Keratinocyte (primary cell): Measurements from ENCODE around the gene CCSAP. TPM values are rescaled to one million over a fixed set of nuclear protein-coding genes. Genes with fewer than 3 reads are reported as not detected.

Experiments
- DNase-seq: peaks from one replicate; pipeline ENCODE4 v3.0.0-alpha.2; 2011; ENCODE audit warnings: low read depth, missing footprints, low spot score
- FAIRE-seq: peaks from 2 replicates; lab custom pipeline; 2011; peaks lifted over from hg19 to GRCh38; lab: Jason Lieb, UNC
- H2AFZ ChIP-seq: 2 replicates; pipeline ENCODE4 v1.6.0; 2012; ENCODE audit warnings: low read length, control low read depth, inconsistent platforms; ENCODE audit not compliant: control insufficient read depth
- H3K27ac ChIP-seq: 2 replicates; pipeline ENCODE4 v1.5.1; 2011; ENCODE audit warnings: low read length; ENCODE audit not compliant: control insufficient read depth, insufficient read depth
- H3K27me3 ChIP-seq: 3 replicates; pipeline ENCODE4 v1.6.0; 2011; ENCODE audit warnings: low read length; ENCODE audit not compliant: control insufficient read depth, insufficient read depth; ENCODE audit errors: extremely low read depth
- H3K36me3 ChIP-seq, 2 experiments: 2 replicates in 1 of 2; 3 replicates in 1 of 2; pipeline ENCODE4 v1.5.1; 2011; ENCODE audit warnings: low read length in 2 of 2, mild to moderate bottlenecking in 1 of 2; ENCODE audit not compliant: control insufficient read depth in 2 of 2, insufficient read depth in 2 of 2; ENCODE audit errors: extremely low read depth in 1 of 2
- H3K4me1 ChIP-seq: 3 replicates; pipeline ENCODE4 v1.5.1; 2011; ENCODE audit warnings: low read length; ENCODE audit not compliant: control insufficient read depth, insufficient read depth; ENCODE audit errors: extremely low read depth
- H3K4me2 ChIP-seq: 3 replicates; pipeline ENCODE4 v1.6.0; 2011; ENCODE audit warnings: low read depth, low read length; ENCODE audit not compliant: control insufficient read depth, insufficient read depth; ENCODE audit errors: extremely low read depth
- H3K4me3 ChIP-seq, 3 experiments: fragments of 200-600 bp in 1 of 3; sonication (generic) in 1 of 3; 2 replicates in 2 of 3; 3 replicates in 1 of 3; pipeline ENCODE4 v1.5.1; 2011 to 2016; ENCODE audit warnings: low read length in 3 of 3, mild to moderate bottlenecking in 3 of 3, control low read depth in 2 of 3, inconsistent platforms in 1 of 3, low read depth in 1 of 3, mixed read lengths in 1 of 3, mixed run types in 1 of 3, moderate library complexity in 1 of 3; ENCODE audit not compliant: control insufficient read depth in 2 of 3, insufficient read depth in 2 of 3; ENCODE audit errors: extremely low read depth in 1 of 3
- H3K79me2 ChIP-seq: 2 replicates; pipeline ENCODE4 v1.6.0; 2012; ENCODE audit warnings: low read length; ENCODE audit not compliant: control insufficient read depth, insufficient read depth
- H3K9ac ChIP-seq: 3 replicates; pipeline ENCODE4 v1.6.0; 2011; ENCODE audit warnings: low read length; ENCODE audit not compliant: control insufficient read depth, insufficient read depth; ENCODE audit errors: extremely low read depth
- H3K9me1 ChIP-seq: 3 replicates; pipeline ENCODE4 v1.6.0; 2011; ENCODE audit warnings: low read length; ENCODE audit not compliant: control insufficient read depth, insufficient read depth; ENCODE audit errors: extremely low read depth
- H3K9me3 ChIP-seq: 2 replicates; pipeline ENCODE4 v1.5.1; 2012; ENCODE audit warnings: low read depth, low read length; ENCODE audit not compliant: control insufficient read depth
- H4K20me1 ChIP-seq: 3 replicates; pipeline ENCODE4 v1.6.0; 2011; ENCODE audit warnings: low read length; ENCODE audit not compliant: control insufficient read depth, insufficient read depth; ENCODE audit errors: extremely low read depth
- EZH2 ChIP-seq: IDR thresholded peaks from one replicate; pipeline ENCODE4 v1.6.1; 2012; ENCODE audit warnings: inconsistent platforms, mild to moderate bottlenecking, low read length, moderate library complexity
- dilution Hi-C: fragments of 300-500 bp; cut with MboI; formaldehyde crosslinking; loops from one replicate; pipeline ENCODE4 v1.7.0; 2020; ENCODE audit warnings: low sequenced_read_pairs; ENCODE audit not compliant: extremely low pct_ligation_motif_present
- polyA plus RNA-seq, 5 experiments: library from polyadenylated mRNA; depleted of rRNA in 3 of 5; stranded (reverse) in 3 of 5; stranded (forward) in 1 of 5; unstranded in 1 of 5; fragments of >200 nt; gene quantifications; 1 replicate in 1 of 5; 2 replicates in 3 of 5; 3 replicates in 1 of 5; pipeline versions ENCODE4 v1.2.1 to v1.2.3, GENCODE V29; 2011 to 2012; ENCODE audit warnings: missing spikeins in 2 of 5, low read depth in 1 of 5, low replicate concordance in 1 of 5
- TF ChIP-seq, protein P1 (sequence below), 3 experiments: IDR thresholded peaks in 1 of 3; conservative IDR thresholded peaks in 1 of 3; optimal IDR thresholded peaks in 1 of 3; 2 replicates in 2 of 3; 3 replicates in 1 of 3; pipeline versions ENCODE3 to v1.5.1; 2011; ENCODE audit warnings: low read length in 3 of 3, mild to moderate bottlenecking in 3 of 3, moderate library complexity in 2 of 3, control low read depth in 1 of 3, inconsistent platforms in 1 of 3; ENCODE audit not compliant: insufficient read depth in 2 of 3; ENCODE audit errors: extremely low read depth in 1 of 3

Gene CCSAP
- polyA plus RNA-seq, 1 donor (not counting 4 experiments of a cell fraction or from before 2014, with no cell fraction given), result 6.5 TPM

DNA sequence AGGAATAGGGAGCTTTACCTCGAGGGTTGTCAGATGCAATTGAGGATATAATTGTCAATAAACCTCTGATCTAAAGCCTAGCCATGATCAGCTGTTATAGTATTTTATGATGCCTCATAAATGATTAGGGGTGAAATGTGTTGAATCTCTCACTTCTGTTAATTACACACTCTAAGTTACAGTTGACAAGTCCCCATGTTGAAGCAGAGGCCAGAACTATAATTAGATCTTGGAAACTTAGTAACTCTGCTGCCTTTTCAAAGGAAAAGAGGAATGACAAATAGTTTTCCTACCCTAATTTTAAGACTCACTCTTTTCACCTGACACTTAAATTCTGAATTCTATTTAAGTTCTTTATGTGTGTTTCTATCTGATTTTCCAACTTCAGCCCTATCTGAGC, 33.8 kb downstream of the CCSAP start:
- no peak overlapping the region for H3K27ac ChIP-seq
- no peak overlapping the region for H3K4me3 ChIP-seq
- no peak for DNase-seq
- no peaks in the 10 kb centered on the region for H4K20me1 ChIP-seq
- H3K9me3 ChIP-seq, result no peaks in the 10 kb centered on the region
- TF ChIP-seq EZH2, result no peak
- TF ChIP-seq, protein P1, sequence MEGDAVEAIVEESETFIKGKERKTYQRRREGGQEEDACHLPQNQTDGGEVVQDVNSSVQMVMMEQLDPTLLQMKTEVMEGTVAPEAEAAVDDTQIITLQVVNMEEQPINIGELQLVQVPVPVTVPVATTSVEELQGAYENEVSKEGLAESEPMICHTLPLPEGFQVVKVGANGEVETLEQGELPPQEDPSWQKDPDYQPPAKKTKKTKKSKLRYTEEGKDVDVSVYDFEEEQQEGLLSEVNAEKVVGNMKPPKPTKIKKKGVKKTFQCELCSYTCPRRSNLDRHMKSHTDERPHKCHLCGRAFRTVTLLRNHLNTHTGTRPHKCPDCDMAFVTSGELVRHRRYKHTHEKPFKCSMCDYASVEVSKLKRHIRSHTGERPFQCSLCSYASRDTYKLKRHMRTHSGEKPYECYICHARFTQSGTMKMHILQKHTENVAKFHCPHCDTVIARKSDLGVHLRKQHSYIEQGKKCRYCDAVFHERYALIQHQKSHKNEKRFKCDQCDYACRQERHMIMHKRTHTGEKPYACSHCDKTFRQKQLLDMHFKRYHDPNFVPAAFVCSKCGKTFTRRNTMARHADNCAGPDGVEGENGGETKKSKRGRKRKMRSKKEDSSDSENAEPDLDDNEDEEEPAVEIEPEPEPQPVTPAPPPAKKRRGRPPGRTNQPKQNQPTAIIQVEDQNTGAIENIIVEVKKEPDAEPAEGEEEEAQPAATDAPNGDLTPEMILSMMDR (optimal IDR thresholded peaks at IDR 0.05 in 1 of 3, IDR thresholded peaks at IDR 0.05 in 1 of 3, conservative IDR thresholded peaks at IDR 0.05 in 1 of 3; ENCODE audit: extremely low read depth in 1 of 3, insufficient read depth in 2 of 3, low read length in 3 of 3), result no peak
- H3K79me2 ChIP-seq, result no peaks in the 10 kb centered on the region
- no peaks in the 10 kb centered on the region for H3K4me1 ChIP-seq
- dilution Hi-C loops, result no loop called here
- H3K36me3 ChIP-seq, result peaks cover 8 to 17% of the 10 kb centered on the region in 2 experiments
- FAIRE-seq, result no peak
- no peak overlapping the region for H2AFZ ChIP-seq
- no peak overlapping the region for H3K4me2 ChIP-seq
- H3K9me1 ChIP-seq, result peaks cover 2% of the 10 kb centered on the region
- H3K27me3 ChIP-seq, result no peaks in the 10 kb centered on the region
- H3K9ac ChIP-seq, result no peak overlapping the region

GRCh38 chr1:229305392-229305791, 37.5 kb downstream of the CCSAP start:
- TF ChIP-seq EZH2, result no peak
- TF ChIP-seq, protein P1 (optimal IDR thresholded peaks at IDR 0.05 in 1 of 3, IDR thresholded peaks at IDR 0.05 in 1 of 3, conservative IDR thresholded peaks at IDR 0.05 in 1 of 3; ENCODE audit: extremely low read depth in 1 of 3, insufficient read depth in 2 of 3, low read length in 3 of 3), result no peak
- Histone ChIP-seq H3K27me3 (no peaks in the 10 kb centered on the region), H3K9me1 (no peaks in the 10 kb centered on the region), H3K36me3 (peaks cover 12 to 25% of the 10 kb centered on the region in 2 experiments), H3K4me3 (no peak overlapping the region), H3K79me2 (no peaks in the 10 kb centered on the region), H3K27ac (no peak overlapping the region), H3K9ac (no peak overlapping the region), H4K20me1 (no peaks in the 10 kb centered on the region), H3K4me1 (no peaks in the 10 kb centered on the region), H3K9me3 (no peaks in the 10 kb centered on the region), H3K4me2 (no peak overlapping the region), H2AFZ (no peak overlapping the region)
- no peak for FAIRE-seq
- dilution Hi-C loops, result no loop called here
- no peak for DNase-seq
